Testis (tissue), 3 donors: Measurements from ENCODE around the gene SNX8. TPM values are rescaled to one million over a fixed set of nuclear protein-coding genes. Genes with fewer than 3 reads are reported as not detected.

Experiments
- DNase-seq: peaks from one replicate; pipeline ENCODE4 v3.0.0-alpha.2; 2019
- H3K27ac ChIP-seq, 2 donors: fragments of 200-600 bp; sonication (generic); one replicate each; pipeline ENCODE4 v1.5.1; 2019
- H3K27me3 ChIP-seq: fragments of 200-600 bp; sonication (generic); one replicate; pipeline ENCODE4 v1.5.1; 2019
- H3K36me3 ChIP-seq: fragments of 200-600 bp; sonication (generic); one replicate; pipeline ENCODE4 v1.5.1; 2017; ENCODE audit warnings: low read depth; ENCODE audit errors: missing control alignments
- H3K4me1 ChIP-seq: fragments of 200-600 bp; sonication (generic); one replicate; pipeline ENCODE4 v1.5.1; 2019
- H3K4me3 ChIP-seq, 2 donors: fragments of 200-600 bp; sonication (generic); one replicate each; pipeline ENCODE4 v1.5.1; 2017 to 2019
- H3K9me3 ChIP-seq: fragments of 200-600 bp; sonication (generic); one replicate; pipeline ENCODE4 v1.5.1; 2017
- POLR2A ChIP-seq: fragments of 450-650 bp; IDR thresholded peaks from one replicate; pipeline ENCODE4 v1.6.1; 2017; ENCODE audit warnings: antibody characterized with exemption, mild to moderate bottlenecking, moderate library complexity
- WGBS, 2 donors: methylation state at CpG; one replicate each; pipeline ENCODE4 v1.1.5; 2018; 5-methylcytosine and 5-hydroxymethylcytosine counted together
- intact Hi-C: fragments of 100-400 bp; cut with DNase I; formaldehyde crosslinking; loops from one replicate; pipeline ENCODE4 v1.15.1; 2023; ENCODE audit warnings: low total_unique reads
- microRNA-seq, 2 donors: library from miRNA; unstranded; fragments of <30 nt; microRNA quantifications; one replicate each; pipeline ENCODE4, GENCODE V29; 2016; ENCODE audit warnings: borderline number of aligned reads in 2 of 2, borderline replicate concordance in 1 of 2
- polyA plus RNA-seq: library from polyadenylated mRNA; stranded (reverse); fragments of 350-450 nt; fragmentation: Illumina TruSeq; extraction: RNeasy Lipid Tissue Mini Kit (QIAGEN cat#74804); gene quantifications from one replicate; pipeline ENCODE4 v1.2.3, GENCODE V29; 2014; ENCODE audit warnings: low read depth, low replicate concordance; ENCODE audit not compliant: insufficient read depth
- total RNA-seq, 2 donors: library from RNA; depleted of rRNA; stranded (reverse); fragments of >200 nt; gene quantifications; one replicate each; pipeline ENCODE4 v1.2.3, GENCODE V29; 2016
- TF ChIP-seq, protein P1 (sequence below), 3 experiments: fragments of 450-650 bp in 2 of 3; fragments of 200-600 bp in 1 of 3; sonication (generic) in 1 of 3; IDR thresholded peaks; one replicate each; pipeline ENCODE4 v1.5.1; 2016 to 2019; ENCODE audit warnings: antibody characterized with exemption in 3 of 3, mild to moderate bottlenecking in 2 of 3, moderate library complexity in 1 of 3

The SNX8 gene
- total and polyA plus RNA-seq, 3 donors from 2014 or later: 50.9 to 90.8 (median 66.8) TPM

- no peak for DNase-seq
- H3K9me3 ChIP-seq: no peaks in the 10 kb centered on the region
- no peak overlapping the region for H3K4me3 ChIP-seq
- H3K36me3 ChIP-seq: no peaks in the 10 kb centered on the region
- TF ChIP-seq, protein P1, sequence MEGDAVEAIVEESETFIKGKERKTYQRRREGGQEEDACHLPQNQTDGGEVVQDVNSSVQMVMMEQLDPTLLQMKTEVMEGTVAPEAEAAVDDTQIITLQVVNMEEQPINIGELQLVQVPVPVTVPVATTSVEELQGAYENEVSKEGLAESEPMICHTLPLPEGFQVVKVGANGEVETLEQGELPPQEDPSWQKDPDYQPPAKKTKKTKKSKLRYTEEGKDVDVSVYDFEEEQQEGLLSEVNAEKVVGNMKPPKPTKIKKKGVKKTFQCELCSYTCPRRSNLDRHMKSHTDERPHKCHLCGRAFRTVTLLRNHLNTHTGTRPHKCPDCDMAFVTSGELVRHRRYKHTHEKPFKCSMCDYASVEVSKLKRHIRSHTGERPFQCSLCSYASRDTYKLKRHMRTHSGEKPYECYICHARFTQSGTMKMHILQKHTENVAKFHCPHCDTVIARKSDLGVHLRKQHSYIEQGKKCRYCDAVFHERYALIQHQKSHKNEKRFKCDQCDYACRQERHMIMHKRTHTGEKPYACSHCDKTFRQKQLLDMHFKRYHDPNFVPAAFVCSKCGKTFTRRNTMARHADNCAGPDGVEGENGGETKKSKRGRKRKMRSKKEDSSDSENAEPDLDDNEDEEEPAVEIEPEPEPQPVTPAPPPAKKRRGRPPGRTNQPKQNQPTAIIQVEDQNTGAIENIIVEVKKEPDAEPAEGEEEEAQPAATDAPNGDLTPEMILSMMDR (IDR thresholded peaks at IDR 0.05): no peak
- TF ChIP-seq POLR2A: no peak
- no peak overlapping the region for H3K27ac ChIP-seq
- intact Hi-C loops: no loop called here
- WGBS, 2 donors: 80 to 84% methylated on average over 19 to 20 of the region's 20 CpGs
- H3K4me1 ChIP-seq: peaks cover 5% of the 10 kb centered on the region
- no peaks in the 10 kb centered on the region for H3K27me3 ChIP-seq
Observed at GRCh38 chr7:2202901-2203765, 111.1 kb downstream of the SNX8 start.

DNA sequence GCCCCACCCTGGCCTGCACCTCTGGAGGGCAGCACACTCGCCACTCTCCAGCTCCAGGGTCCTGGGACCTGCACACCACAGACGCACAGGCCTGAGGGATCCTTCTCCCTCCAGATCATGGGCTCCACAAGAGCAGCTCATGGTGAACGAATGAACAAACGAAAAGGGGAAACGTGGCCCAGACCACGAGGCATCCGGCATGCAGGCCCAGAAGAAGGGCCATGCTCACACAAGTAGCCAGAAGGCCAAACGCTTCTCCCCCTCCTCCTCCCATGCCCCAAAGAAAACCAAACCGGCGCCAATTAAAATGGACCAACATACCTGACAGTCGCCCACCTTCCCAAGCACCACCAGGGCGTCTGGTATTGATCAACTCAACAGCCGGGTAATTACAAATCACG, 111.9 kb downstream of the SNX8 start:
- TF ChIP-seq, protein P1 (IDR thresholded peaks at IDR 0.05): no peak
- TF ChIP-seq POLR2A: no peak
- DNase-seq: no peak

More for the DNA sequence above, 111.9 kb downstream of the SNX8 start:
- Histone ChIP-seq H3K4me1 (peaks cover 5% of the 10 kb centered on the region), H3K9me3 (no peaks in the 10 kb centered on the region), H3K27me3 (no peaks in the 10 kb centered on the region), H3K36me3 (no peaks in the 10 kb centered on the region), H3K27ac (no peak overlapping the region), H3K4me3 (no peak overlapping the region)
- intact Hi-C loops: no loop called here
- 93 to 99% methylated on average over 14 of the region's 14 CpGs for WGBS, 2 donors

Small RNA genes within 50 kb of the gene (microRNA-seq; reads per million reads assigned to microRNA genes)
- 0.69 to 0.70 reads per million in 2 donors for gene MIR6836

Other genes with a start within 250 kb of the SNX8 start
- gene MAD1L1, start 81.5 kb downstream of the SNX8 start, total RNA-seq: 100 to 1,000 TPM in 1 of 2 donors, 10 to 100 TPM in 1; 94.6 to 149 TPM
- 63.1 TPM for gene MAD1L1, start 81.5 kb downstream of the SNX8 start, polyA plus RNA-seq
- 10 to 100 TPM; 18.1 to 20.5 TPM for gene MRM2, start 72.2 kb downstream of the SNX8 start, total RNA-seq
- gene MRM2, start 72.2 kb downstream of the SNX8 start, polyA plus RNA-seq: 31.2 TPM
- 10 to 100 TPM; 27.5 to 39.4 TPM for gene NUDT1, start 72.2 kb downstream of the SNX8 start, total RNA-seq
- gene NUDT1, start 72.2 kb downstream of the SNX8 start, polyA plus RNA-seq: 68.0 TPM
- 100 to 1,000 TPM; 237 to 263 TPM for gene EIF3B, start 40.4 kb upstream of the SNX8 start, total RNA-seq
- gene EIF3B, start 40.4 kb upstream of the SNX8 start, polyA plus RNA-seq: 165 TPM
- gene CHST12, start 89.2 kb upstream of the SNX8 start, total RNA-seq: 10 to 100 TPM; 42.0 to 42.1 TPM
- 15.3 TPM for gene CHST12, start 89.2 kb upstream of the SNX8 start, polyA plus RNA-seq
- gene GRIFIN, start 162.0 kb upstream of the SNX8 start, total RNA-seq: not detected
- gene GRIFIN, start 162.0 kb upstream of the SNX8 start, polyA plus RNA-seq: not detected
- gene LFNG, start 205.3 kb upstream of the SNX8 start, total RNA-seq: 10 to 100 TPM; 18.3 to 34.1 TPM
- gene LFNG, start 205.3 kb upstream of the SNX8 start, polyA plus RNA-seq: 10.1 TPM
- 100 to 1,000 TPM; 104 to 108 TPM for gene BRAT1, start 241.1 kb upstream of the SNX8 start, total RNA-seq
- gene BRAT1, start 241.1 kb upstream of the SNX8 start, polyA plus RNA-seq: 45.3 TPM
- 100 to 1,000 TPM in 1 of 2 donors, 10 to 100 TPM in 1; 57.9 to 139 TPM for gene IQCE, start 244.5 kb upstream of the SNX8 start, total RNA-seq
- gene IQCE, start 244.5 kb upstream of the SNX8 start, polyA plus RNA-seq: 86.4 TPM